OCI-M2 (cell line): ENCODE data around the gene NLRC5.
"Not testable (repeated sequence)": the region's sequence is repeated elsewhere in the genome, so short reads cannot be mapped to it uniquely, and the experiment has no call there.

Experiments used
- DNase-seq: peaks from one replicate; lab custom pipeline; 2025; ENCODE audit not compliant: unreplicated experiment; lab: John Stamatoyannopoulos, UW

The NLRC5 gene

GRCh38 chr16:57042157-57043111, 53.1 kb downstream of the NLRC5 start:
- DNase-seq: no peak

- no peak for DNase-seq
Measured at GRCh38 chr16:57043248-57043647, 53.9 kb downstream of the NLRC5 start.

- DNase-seq: no peak
Measured at GRCh38 chr16:57044931-57045693, 55.8 kb downstream of the NLRC5 start.

- no peak for DNase-seq
Measured at GRCh38 chr16:57045694-57046381, 56.5 kb downstream of the NLRC5 start.

- DNase-seq: no peak
Measured at GRCh38 chr16:57048095-57048494, 58.7 kb downstream of the NLRC5 start.

- DNase-seq: no peak
Measured at GRCh38 chr16:57049678-57050077, 60.3 kb downstream of the NLRC5 start.

- no peak for DNase-seq
Measured at GRCh38 chr16:57051696-57052228, 62.4 kb downstream of the NLRC5 start.

- no peak for DNase-seq
Measured at GRCh38 chr16:57053206-57053605, 63.8 kb downstream of the NLRC5 start.

GRCh38 chr16:57054338-57054737, 65.0 kb downstream of the NLRC5 start:
- DNase-seq: no peak

GRCh38 chr16:57054771-57055170, 65.4 kb downstream of the NLRC5 start:
- no peak for DNase-seq

- DNase-seq: no peak
Measured at GRCh38 chr16:57055671-57056070, 66.3 kb downstream of the NLRC5 start.

- no peak for DNase-seq
Measured at GRCh38 chr16:57058291-57058861, 69.0 kb downstream of the NLRC5 start.

GRCh38 chr16:57060323-57061083, 71.1 kb downstream of the NLRC5 start:
- DNase-seq: no peak

GRCh38 chr16:57061084-57061905, 71.9 kb downstream of the NLRC5 start:
- no peak for DNase-seq

GRCh38 chr16:57062329-57062728, 73.0 kb downstream of the NLRC5 start:
- no peak for DNase-seq

GRCh38 chr16:57063189-57063588, 73.8 kb downstream of the NLRC5 start:
- DNase-seq: not testable (repeated sequence)

GRCh38 chr16:57064995-57065394, 75.6 kb downstream of the NLRC5 start:
- no peak for DNase-seq

- DNase-seq: no peak
Measured at GRCh38 chr16:57066625-57067024, 77.3 kb downstream of the NLRC5 start.

- no peak for DNase-seq
Measured at GRCh38 chr16:57067347-57067746, 78.0 kb downstream of the NLRC5 start.
